ENCODE measurements around the gene SNAP47. TPM values are rescaled to one million over a fixed set of nuclear protein-coding genes. Genes with fewer than 3 reads are reported as not detected.

The SNAP47 gene
- total RNA-seq, 1 donor from 2014 or later, result 52.8 TPM

DNA sequence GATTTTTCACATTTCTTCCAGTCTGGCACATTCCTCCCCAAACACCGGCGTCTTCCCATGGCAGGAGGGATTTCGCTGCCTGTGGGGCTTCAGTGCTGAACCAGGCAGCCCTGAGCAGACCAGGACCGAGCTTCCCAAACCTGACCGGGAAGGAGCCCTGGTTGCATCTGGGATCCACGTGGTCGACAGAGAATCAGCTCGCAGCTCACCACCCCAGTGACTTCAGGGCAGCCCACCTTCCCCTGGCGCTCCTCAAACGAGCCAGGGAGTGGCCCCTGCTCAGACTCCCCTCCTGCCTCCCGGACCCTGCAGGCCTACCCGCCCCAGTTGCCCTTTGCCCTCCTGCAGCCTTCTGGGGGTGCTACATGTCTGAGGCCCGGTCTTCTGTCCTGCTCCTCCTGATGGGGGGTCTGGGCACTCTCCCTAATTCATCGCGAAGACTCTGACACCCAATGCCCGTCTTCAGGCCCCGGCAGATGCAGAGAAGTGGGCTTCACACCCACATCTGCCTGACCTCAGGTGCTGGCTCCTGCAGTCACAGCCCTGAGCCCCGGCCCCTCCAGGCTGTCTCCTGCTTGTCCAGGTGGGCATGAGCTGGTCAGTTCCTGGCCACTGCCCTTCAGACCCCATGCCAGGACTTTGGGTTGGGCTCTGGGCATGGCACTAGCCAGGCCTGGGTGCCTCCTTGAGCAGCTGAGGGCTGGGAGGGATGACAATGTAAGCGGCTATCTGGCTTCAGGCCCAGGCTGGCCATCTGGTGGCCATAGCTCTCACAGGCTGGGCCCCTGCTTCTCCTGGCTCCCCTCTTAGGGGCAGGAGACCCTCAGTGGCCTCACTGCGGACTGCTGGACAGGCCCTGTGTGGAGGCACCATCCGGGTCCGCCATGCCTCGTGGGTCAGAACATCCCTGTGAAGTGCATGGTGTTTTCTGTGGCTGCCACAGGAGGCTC is 54.1 kb downstream of the SNAP47 start:
- H3K9me3 ChIP-seq (ENCODE audit: low read depth), result no peaks in the 10 kb centered on the region
- peaks cover 41% of the 10 kb centered on the region for H3K27me3 ChIP-seq
- no peaks in the 10 kb centered on the region for H3K79me2 ChIP-seq (ENCODE audit: low read depth)
- H3K27ac Mint-ChIP-seq, result no peak overlapping the region
- peaks cover 4% of the 10 kb centered on the region for H4K20me1 ChIP-seq (ENCODE audit: low read depth)
- peaks cover 19% of the 10 kb centered on the region for H3K4me1 Mint-ChIP-seq
- DNase-seq (ENCODE audit: low spot score), result peak; percentile 52
- H3K36me3 Mint-ChIP-seq, result no peaks in the 10 kb centered on the region
- no peaks in the 10 kb centered on the region for H3K36me3 ChIP-seq
- peak overlapping the region; percentile 75 for H3K4me3 ChIP-seq
- peak overlapping the region; percentile 83 for H3K4me3 Mint-ChIP-seq
- H3K4me2 ChIP-seq, result peak overlapping the region; percentile 100
- H3K9ac ChIP-seq, result no peak overlapping the region
- peaks cover 16% of the 10 kb centered on the region for H3F3A ChIP-seq (ENCODE audit: low read depth)
- H3K27ac ChIP-seq, result no peak overlapping the region
- peaks cover 28% of the 10 kb centered on the region for H3K27me3 Mint-ChIP-seq (ENCODE audit: insufficient read depth, low read depth)
- no peaks in the 10 kb centered on the region for H3K9me3 Mint-ChIP-seq
- TF ChIP-seq, protein P1, sequence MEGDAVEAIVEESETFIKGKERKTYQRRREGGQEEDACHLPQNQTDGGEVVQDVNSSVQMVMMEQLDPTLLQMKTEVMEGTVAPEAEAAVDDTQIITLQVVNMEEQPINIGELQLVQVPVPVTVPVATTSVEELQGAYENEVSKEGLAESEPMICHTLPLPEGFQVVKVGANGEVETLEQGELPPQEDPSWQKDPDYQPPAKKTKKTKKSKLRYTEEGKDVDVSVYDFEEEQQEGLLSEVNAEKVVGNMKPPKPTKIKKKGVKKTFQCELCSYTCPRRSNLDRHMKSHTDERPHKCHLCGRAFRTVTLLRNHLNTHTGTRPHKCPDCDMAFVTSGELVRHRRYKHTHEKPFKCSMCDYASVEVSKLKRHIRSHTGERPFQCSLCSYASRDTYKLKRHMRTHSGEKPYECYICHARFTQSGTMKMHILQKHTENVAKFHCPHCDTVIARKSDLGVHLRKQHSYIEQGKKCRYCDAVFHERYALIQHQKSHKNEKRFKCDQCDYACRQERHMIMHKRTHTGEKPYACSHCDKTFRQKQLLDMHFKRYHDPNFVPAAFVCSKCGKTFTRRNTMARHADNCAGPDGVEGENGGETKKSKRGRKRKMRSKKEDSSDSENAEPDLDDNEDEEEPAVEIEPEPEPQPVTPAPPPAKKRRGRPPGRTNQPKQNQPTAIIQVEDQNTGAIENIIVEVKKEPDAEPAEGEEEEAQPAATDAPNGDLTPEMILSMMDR (IDR thresholded peaks at IDR 0.05), result no peak
- no peak for TF ChIP-seq EZH2 (IDR thresholded peaks at IDR 0.05)
- TF ChIP-seq EZH2phosphoT487 (IDR thresholded peaks at IDR 0.05), result no peak
- H3K4me1 ChIP-seq, result peaks cover 12% of the 10 kb centered on the region
- H2AFZ ChIP-seq (replicated peaks), result no peak overlapping the region

DNA sequence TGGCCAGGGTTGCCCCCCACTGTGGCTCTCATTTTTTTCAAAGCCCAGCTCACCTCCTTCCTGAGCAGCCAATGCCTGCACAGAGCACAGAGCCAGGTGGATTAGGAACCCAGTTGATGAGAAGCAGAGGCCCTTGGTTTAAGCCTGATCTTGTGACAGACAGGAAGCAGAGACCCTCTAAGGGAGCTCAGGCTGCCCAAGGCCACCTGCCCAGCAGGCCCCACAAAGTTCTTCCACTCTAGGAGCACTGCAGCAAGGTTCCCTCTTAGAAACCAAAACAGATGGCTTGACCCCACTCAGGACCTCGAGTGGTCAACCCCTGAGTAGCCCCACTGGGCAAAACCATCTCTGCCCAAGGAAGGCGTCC is 54.8 kb downstream of the SNAP47 start:
- no peaks in the 10 kb centered on the region for H3K9me3 Mint-ChIP-seq
- Histone ChIP-seq H3K9me3 (ENCODE audit: low read depth) (no peaks in the 10 kb centered on the region), H4K20me1 (ENCODE audit: low read depth) (peaks cover 4% of the 10 kb centered on the region), H3K4me2 (no peak overlapping the region), H3K79me2 (ENCODE audit: low read depth) (no peaks in the 10 kb centered on the region), H3K27ac (no peak overlapping the region), H3K36me3 (no peaks in the 10 kb centered on the region), H2AFZ (replicated peaks) (no peak overlapping the region), H3F3A (ENCODE audit: low read depth) (peaks cover 16% of the 10 kb centered on the region), H3K9ac (no peak overlapping the region), H3K27me3 (peaks cover 41% of the 10 kb centered on the region), H3K4me3 (no peak overlapping the region), H3K4me1 (peaks cover 18% of the 10 kb centered on the region)
- H3K27ac Mint-ChIP-seq, result no peak overlapping the region
- no peak for DNase-seq (ENCODE audit: low spot score)
- TF ChIP-seq, protein P1 (IDR thresholded peaks at IDR 0.05), result no peak
- TF ChIP-seq EZH2phosphoT487 (IDR thresholded peaks at IDR 0.05), result no peak
- no peak for TF ChIP-seq EZH2 (IDR thresholded peaks at IDR 0.05)
- peaks cover 19% of the 10 kb centered on the region for H3K4me1 Mint-ChIP-seq
- H3K27me3 Mint-ChIP-seq (ENCODE audit: insufficient read depth, low read depth), result peaks cover 26% of the 10 kb centered on the region
- H3K36me3 Mint-ChIP-seq, result no peaks in the 10 kb centered on the region
- no peak overlapping the region for H3K4me3 Mint-ChIP-seq

GRCh38 chr1:227790868-227791267 is 55.6 kb downstream of the SNAP47 start:
- no peak for DNase-seq (ENCODE audit: low spot score)
- Histone ChIP-seq H3K27ac (no peak overlapping the region), H4K20me1 (ENCODE audit: low read depth) (peaks cover 4% of the 10 kb centered on the region), H3K4me1 (peaks cover 18% of the 10 kb centered on the region), H3K27me3 (peaks cover 37% of the 10 kb centered on the region), H3K4me2 (no peak overlapping the region), H3F3A (ENCODE audit: low read depth) (peaks cover 16% of the 10 kb centered on the region), H3K9me3 (ENCODE audit: low read depth) (no peaks in the 10 kb centered on the region), H3K9ac (no peak overlapping the region), H3K79me2 (ENCODE audit: low read depth) (no peaks in the 10 kb centered on the region), H3K36me3 (no peaks in the 10 kb centered on the region), H2AFZ (replicated peaks) (no peak overlapping the region), H3K4me3 (no peak overlapping the region)
- Mint-ChIP-seq H3K36me3 (no peaks in the 10 kb centered on the region), H3K27me3 (ENCODE audit: insufficient read depth, low read depth) (peaks cover 25% of the 10 kb centered on the region), H3K4me3 (peak overlapping the region; percentile 25), H3K27ac (no peak overlapping the region), H3K4me1 (peaks cover 19% of the 10 kb centered on the region), H3K9me3 (no peaks in the 10 kb centered on the region)
- TF ChIP-seq EZH2phosphoT487 (IDR thresholded peaks at IDR 0.05) (no peak), EZH2 (IDR thresholded peaks at IDR 0.05) (no peak)
- TF ChIP-seq, protein P1 (IDR thresholded peaks at IDR 0.05), result no peak
